AG09309 (cell line): Measurements from ENCODE around the gene IQSEC1.

ENCODE experiments used
- DNase-seq: peaks from one replicate; pipeline ENCODE4 v3.0.0-alpha.2; 2010; ENCODE audit warnings: low read depth
- H3K4me3 ChIP-seq: 2 replicates; pipeline ENCODE4 v1.5.1; 2011; ENCODE audit warnings: mild to moderate bottlenecking, low read depth, low read length, moderate library complexity; ENCODE audit not compliant: control insufficient read depth
- CTCF ChIP-seq: IDR thresholded peaks from 2 replicates; pipeline ENCODE4 v1.5.1; 2011; ENCODE audit warnings: mild to moderate bottlenecking, low read depth, low read length, inconsistent platforms; ENCODE audit not compliant: insufficient read depth, control insufficient read depth; ENCODE audit errors: missing control alignments

IQSEC1 gene

GRCh38 chr3:12914088-12914487, 159.1 kb downstream of the IQSEC1 start:
- no peak for DNase-seq
- TF ChIP-seq CTCF: no peak
- H3K4me3 ChIP-seq: no peak overlapping the region

GRCh38 chr3:12911881-12912415, 161.3 kb downstream of the IQSEC1 start:
- no peak overlapping the region for H3K4me3 ChIP-seq
- no peak for DNase-seq
- TF ChIP-seq CTCF: no peak

DNA sequence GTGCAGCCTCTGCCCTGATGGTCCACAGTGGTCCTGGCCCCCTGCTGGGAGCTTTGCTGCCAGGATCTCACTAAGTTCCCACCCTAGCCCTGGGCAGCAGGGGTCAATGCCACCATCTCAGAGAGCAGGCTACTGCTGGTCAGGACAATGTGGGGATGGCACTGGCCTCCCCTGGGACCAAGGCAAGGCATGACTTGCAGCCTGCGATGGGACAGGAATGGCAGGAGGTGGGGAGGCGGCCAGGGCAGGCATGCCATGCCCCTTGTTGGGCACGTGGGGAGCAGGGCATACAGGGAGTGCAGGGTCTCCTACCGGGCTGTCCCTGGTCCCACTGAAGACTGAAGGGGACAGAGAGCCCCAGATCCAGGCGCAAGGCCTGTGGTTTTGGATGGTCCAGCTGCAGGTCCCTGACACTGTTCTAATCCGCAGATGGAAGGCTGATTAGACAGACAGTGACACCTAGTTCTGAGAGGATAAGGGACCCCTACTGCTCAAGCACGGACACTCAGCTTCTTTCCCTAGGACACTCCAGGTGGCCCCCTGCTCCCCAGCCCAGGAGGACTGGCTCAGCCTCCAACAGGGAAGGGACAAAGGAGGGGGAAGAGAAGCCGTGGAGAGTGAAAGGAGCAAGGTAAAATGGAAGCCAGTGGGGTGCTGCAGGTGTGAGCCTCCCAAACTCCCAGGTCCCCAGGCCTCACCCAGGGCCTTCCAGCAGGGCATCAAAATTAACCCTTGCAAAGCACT, 162.7 kb downstream of the IQSEC1 start:
- DNase-seq: no peak
- no peak overlapping the region for H3K4me3 ChIP-seq
- no peak for TF ChIP-seq CTCF

GRCh38 chr3:12909710-12910109, 163.5 kb downstream of the IQSEC1 start:
- no peak for DNase-seq
- no peak overlapping the region for H3K4me3 ChIP-seq

GRCh38 chr3:12908859-12909258, 164.4 kb downstream of the IQSEC1 start:
- no peak overlapping the region for H3K4me3 ChIP-seq
- no peak for TF ChIP-seq CTCF

More at GRCh38 chr3:12909710-12910109, 163.5 kb downstream of the IQSEC1 start:
- TF ChIP-seq CTCF: no peak

DNA sequence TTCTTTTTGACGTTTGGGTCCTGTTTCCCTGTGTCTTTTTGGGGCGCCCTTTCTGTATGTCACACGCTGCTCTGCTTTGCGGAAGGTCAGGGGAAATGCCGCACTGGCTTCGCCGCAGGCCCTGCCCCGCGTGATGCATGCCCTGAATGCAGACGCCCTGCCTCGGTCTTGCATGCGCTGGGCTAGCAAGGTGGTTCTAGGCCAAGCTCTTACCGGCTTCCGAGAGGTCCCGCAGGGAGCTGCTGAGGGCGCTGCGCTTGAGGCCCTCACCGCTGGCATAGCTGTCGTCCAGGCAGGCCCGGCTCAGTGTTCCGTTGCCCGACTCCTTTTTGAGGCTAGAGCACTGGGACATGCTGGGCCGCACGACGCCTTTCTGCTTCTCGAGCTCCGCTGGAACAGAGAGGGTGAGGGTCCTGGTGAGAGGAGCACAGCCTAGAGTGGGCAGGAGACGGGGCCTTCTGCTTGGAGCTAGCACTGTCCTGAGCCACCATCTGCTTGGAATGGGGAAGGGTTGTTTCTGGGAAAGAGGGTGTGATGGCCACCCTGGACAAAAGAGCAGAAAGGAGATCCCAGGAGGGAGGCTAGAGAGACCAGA, 165.0 kb downstream of the IQSEC1 start:
- TF ChIP-seq CTCF: no peak
- no peak for DNase-seq
- H3K4me3 ChIP-seq: no peak overlapping the region

More at GRCh38 chr3:12908859-12909258, 164.4 kb downstream of the IQSEC1 start:
- DNase-seq: no peak
